Measurements from ENCODE around the gene PRKAG1. TPM values are rescaled to one million over a fixed set of nuclear protein-coding genes. Genes with fewer than 3 reads are reported as not detected.

The PRKAG1 gene
- total RNA-seq, 1 experiment from 2014 or later: 50.7 TPM

GRCh38 chr12:49059045-49059298, 40.4 kb upstream of the PRKAG1 start:
- no peak for TF ChIP-seq EZH2 (IDR thresholded peaks at IDR 0.05; ENCODE audit: borderline replicate concordance, low read depth, low read length, poor library complexity, severe bottlenecking)
- TF ChIP-seq CTCF (conservative IDR thresholded peaks at IDR 0.05; ENCODE audit: low read depth, low read length): no peak
- Histone ChIP-seq H3K36me3 (ENCODE audit: insufficient read depth, low read length, poor library complexity, severe bottlenecking) (peaks cover 17% of the 10 kb centered on the region), H3K27me3 (replicated peaks; ENCODE audit: insufficient read depth, low read depth, low read length, poor library complexity) (no peaks in the 10 kb centered on the region), H3K27ac (ENCODE audit: low read depth, low read length, poor library complexity, severe bottlenecking) (peak overlapping the region; percentile 100), H3K4me1 (ENCODE audit: insufficient read depth, low read length, poor library complexity, severe bottlenecking) (peaks cover 18% of the 10 kb centered on the region), H3K9me3 (ENCODE audit: low read depth, low read length, poor library complexity, severe bottlenecking) (no peaks in the 10 kb centered on the region), H3K4me3 (ENCODE audit: low read depth, low read length, poor library complexity, severe bottlenecking) (peak overlapping the region; percentile 98)
- ChIA-PET POLR2A (ENCODE audit: low non-redundant PET) (no interaction called here), CTCF (interaction anchor here (0.6 kb wide), 1 partner anchor 458 kb away, joined by 3 read pairs; no protein-coding TSS in a partner anchor)
- intact Hi-C loops (cut with micrococcal nuclease; ENCODE audit: unreplicated experiment): no loop called here
- no TSS peak for BruUV-seq (replicated peaks)
- DNase-seq (ENCODE audit: low spot score): no peak

DNA sequence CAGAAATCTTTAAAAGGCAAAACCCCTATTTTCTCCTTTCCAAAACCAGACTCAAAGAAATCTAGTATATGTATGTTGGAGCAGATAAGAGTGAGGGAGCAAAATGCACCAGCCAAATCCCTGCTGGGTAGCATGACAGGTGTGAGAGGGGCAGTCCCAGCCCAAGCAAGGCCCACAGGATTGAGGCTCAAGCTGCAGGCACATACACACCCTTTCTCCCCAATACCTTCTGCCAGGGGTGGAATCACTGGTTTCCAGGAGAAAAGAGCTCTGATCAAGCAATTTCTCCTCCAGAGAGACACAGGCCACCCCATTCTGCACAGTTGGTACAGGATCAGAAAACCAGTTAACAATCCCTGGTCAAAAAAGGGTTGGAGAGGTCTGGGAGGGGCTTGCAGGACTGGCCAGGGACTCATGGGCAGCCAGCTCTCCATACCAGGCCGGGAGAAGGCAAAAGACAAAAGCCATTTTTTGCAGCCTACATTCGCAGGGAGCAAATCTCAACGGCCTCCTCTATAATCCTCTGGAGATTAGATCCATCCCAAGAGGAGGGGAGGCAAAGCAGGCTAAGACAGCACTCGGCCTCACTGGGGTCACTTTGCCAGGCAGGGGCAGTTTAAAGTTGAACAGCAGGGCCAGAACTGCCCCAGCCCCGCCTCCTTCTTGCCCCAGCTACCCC, 39.9 kb upstream of the PRKAG1 start:
- H3K4me1 ChIP-seq (ENCODE audit: insufficient read depth, low read length, poor library complexity, severe bottlenecking): peaks cover 18% of the 10 kb centered on the region
- TF ChIP-seq EZH2 (IDR thresholded peaks at IDR 0.05; ENCODE audit: borderline replicate concordance, low read depth, low read length, poor library complexity, severe bottlenecking) (no peak), CTCF (conservative IDR thresholded peaks at IDR 0.05; ENCODE audit: low read depth, low read length) (no peak)
- no TSS peak for BruUV-seq (replicated peaks)
- peak overlapping the region; percentile 98 for H3K4me3 ChIP-seq (ENCODE audit: low read depth, low read length, poor library complexity, severe bottlenecking)
- ChIA-PET POLR2A (ENCODE audit: low non-redundant PET) (interaction anchor here (1.1 kb wide), 1 partner anchor 72 kb away, joined by 3 read pairs; the partner anchor contains the start of gene TUBA1B), CTCF (interaction anchor here (0.6 kb wide), 1 partner anchor 458 kb away, joined by 3 read pairs; no protein-coding TSS in a partner anchor)
- H3K36me3 ChIP-seq (ENCODE audit: insufficient read depth, low read length, poor library complexity, severe bottlenecking): peaks cover 21% of the 10 kb centered on the region
- H3K9me3 ChIP-seq (ENCODE audit: low read depth, low read length, poor library complexity, severe bottlenecking): no peaks in the 10 kb centered on the region
- H3K27me3 ChIP-seq (replicated peaks; ENCODE audit: insufficient read depth, low read depth, low read length, poor library complexity): no peaks in the 10 kb centered on the region
- H3K27ac ChIP-seq (ENCODE audit: low read depth, low read length, poor library complexity, severe bottlenecking): peak overlapping the region; percentile 100
- DNase-seq (ENCODE audit: low spot score): no peak
- intact Hi-C loops (cut with micrococcal nuclease; ENCODE audit: unreplicated experiment): no loop called here

GRCh38 chr12:49057888-49058287, 39.3 kb upstream of the PRKAG1 start:
- CTCF ChIA-PET: no interaction called here
- Histone ChIP-seq H3K4me1 (ENCODE audit: insufficient read depth, low read length, poor library complexity, severe bottlenecking) (peaks cover 18% of the 10 kb centered on the region), H3K4me3 (ENCODE audit: low read depth, low read length, poor library complexity, severe bottlenecking) (peak overlapping the region; percentile 98), H3K27me3 (replicated peaks; ENCODE audit: insufficient read depth, low read depth, low read length, poor library complexity) (no peaks in the 10 kb centered on the region), H3K36me3 (ENCODE audit: insufficient read depth, low read length, poor library complexity, severe bottlenecking) (peaks cover 28% of the 10 kb centered on the region), H3K9me3 (ENCODE audit: low read depth, low read length, poor library complexity, severe bottlenecking) (no peaks in the 10 kb centered on the region), H3K27ac (ENCODE audit: low read depth, low read length, poor library complexity, severe bottlenecking) (peak overlapping the region; percentile 100)
- no TSS peak for BruUV-seq (replicated peaks)
- TF ChIP-seq CTCF (conservative IDR thresholded peaks at IDR 0.05; ENCODE audit: low read depth, low read length): no peak
- TF ChIP-seq EZH2 (IDR thresholded peaks at IDR 0.05; ENCODE audit: borderline replicate concordance, low read depth, low read length, poor library complexity, severe bottlenecking): no peak
- intact Hi-C loops (cut with micrococcal nuclease; ENCODE audit: unreplicated experiment): no loop called here
- POLR2A ChIA-PET (ENCODE audit: low non-redundant PET): interaction anchor here (1.1 kb wide), 1 partner anchor 73 kb away, joined by 3 read pairs; the partner anchor contains the start of gene TUBA1B
- no peak for DNase-seq (ENCODE audit: low spot score)

Measured in A673 (cell line).